NCI-H2196 treated with DMSO at 0.1 percent for 48 hours (cell line): ENCODE data around the gene CDHR3.

Experiments
- DNase-seq: peaks from one replicate; lab custom pipeline; 2025; ENCODE audit not compliant: unreplicated experiment; lab: John Stamatoyannopoulos, UW

The CDHR3 gene

GRCh38 chr7:106080300-106080987 is 117.4 kb downstream of the CDHR3 start:
- no peak for DNase-seq

- no peak for DNase-seq
These were observed 119.2 kb downstream of the CDHR3 start for GRCh38 chr7:106082087-106082854.
